PFSK-1 (cell line): ENCODE data around the gene CD300H.

Source experiments
- POLR2AphosphoS5 ChIP-seq: IDR thresholded peaks from 2 replicates; pipeline ENCODE4 v1.6.1; 2012; ENCODE audit warnings: low read depth, mild to moderate bottlenecking, control low read depth, low read length, moderate library complexity
- REST ChIP-seq, 2 experiments: IDR thresholded peaks; 2 replicates each; pipeline versions ENCODE4 v1.6.1 to v1.8.0; 2011 to 2012; ENCODE audit warnings: low read depth in 2 of 2, low read length in 2 of 2, control low read depth in 1 of 2, inconsistent platforms in 1 of 2, mild to moderate bottlenecking in 1 of 2, moderate library complexity in 1 of 2; ENCODE audit not compliant: insufficient read depth in 1 of 2
- SIN3A ChIP-seq: IDR thresholded peaks from 2 replicates; pipeline ENCODE4 v1.6.1; 2012; ENCODE audit warnings: mild to moderate bottlenecking, low read length, moderate library complexity, borderline replicate concordance; ENCODE audit not compliant: insufficient read depth
- TAF1 ChIP-seq: IDR thresholded peaks from 2 replicates; pipeline ENCODE4 v1.6.1; 2012; ENCODE audit warnings: low read length, control low read depth, borderline replicate concordance; ENCODE audit not compliant: insufficient read depth

GRCh38 chr17:74545843-74546230, 21.5 kb downstream of the CD300H start, which contains the start of gene CD300C:
- TF ChIP-seq POLR2AphosphoS5 (no peak), REST (IDR thresholded peaks at IDR 0.05; ENCODE audit: insufficient read depth in 1 of 2, low read depth in 2 of 2, low read length in 2 of 2) (no peak), SIN3A (no peak), TAF1 (no peak)
